HG02973 (cell line): Measurements from ENCODE around the gene RGS3.
"Not testable (repeated sequence)": the region's sequence is repeated elsewhere in the genome, so short reads cannot be mapped to it uniquely, and the experiment has no call there.

ENCODE experiments used
- ATAC-seq: cut with Tn5 transposase; IDR thresholded peaks from one replicate; pipeline ENCODE4 v1.9.1; 2021; ENCODE audit warnings: moderate library complexity; ENCODE audit not compliant: unreplicated experiment

The RGS3 gene

GRCh38 chr9:113543296-113543981, 79.9 kb downstream of the RGS3 start:
- ATAC-seq = no peak

- no peak for ATAC-seq
Measured at GRCh38 chr9:113543982-113544303, 80.4 kb downstream of the RGS3 start.

GRCh38 chr9:113545068-113545467, 81.5 kb downstream of the RGS3 start:
- no peak for ATAC-seq

GRCh38 chr9:113546566-113546965, 83.0 kb downstream of the RGS3 start:
- ATAC-seq = no peak

DNA sequence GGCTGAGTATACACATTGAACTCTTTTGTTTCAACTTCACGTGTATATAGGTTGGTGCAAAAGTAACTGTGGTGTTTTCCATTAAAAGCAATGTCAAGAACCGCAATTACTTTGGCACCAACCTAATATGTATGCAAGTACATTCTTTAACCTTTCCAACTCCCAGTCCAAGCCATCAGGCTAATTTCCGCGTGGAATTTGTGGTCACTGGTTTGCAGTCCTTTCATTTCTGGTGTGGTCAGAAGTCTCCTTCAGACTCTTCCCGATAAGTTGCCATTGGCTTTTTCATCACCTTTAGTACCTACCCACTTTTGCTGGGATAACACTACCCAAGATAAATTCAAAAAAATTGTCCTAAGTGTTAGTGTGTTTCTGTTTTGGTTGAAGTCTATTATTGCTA, 84.0 kb downstream of the RGS3 start:
- no peak for ATAC-seq

DNA sequence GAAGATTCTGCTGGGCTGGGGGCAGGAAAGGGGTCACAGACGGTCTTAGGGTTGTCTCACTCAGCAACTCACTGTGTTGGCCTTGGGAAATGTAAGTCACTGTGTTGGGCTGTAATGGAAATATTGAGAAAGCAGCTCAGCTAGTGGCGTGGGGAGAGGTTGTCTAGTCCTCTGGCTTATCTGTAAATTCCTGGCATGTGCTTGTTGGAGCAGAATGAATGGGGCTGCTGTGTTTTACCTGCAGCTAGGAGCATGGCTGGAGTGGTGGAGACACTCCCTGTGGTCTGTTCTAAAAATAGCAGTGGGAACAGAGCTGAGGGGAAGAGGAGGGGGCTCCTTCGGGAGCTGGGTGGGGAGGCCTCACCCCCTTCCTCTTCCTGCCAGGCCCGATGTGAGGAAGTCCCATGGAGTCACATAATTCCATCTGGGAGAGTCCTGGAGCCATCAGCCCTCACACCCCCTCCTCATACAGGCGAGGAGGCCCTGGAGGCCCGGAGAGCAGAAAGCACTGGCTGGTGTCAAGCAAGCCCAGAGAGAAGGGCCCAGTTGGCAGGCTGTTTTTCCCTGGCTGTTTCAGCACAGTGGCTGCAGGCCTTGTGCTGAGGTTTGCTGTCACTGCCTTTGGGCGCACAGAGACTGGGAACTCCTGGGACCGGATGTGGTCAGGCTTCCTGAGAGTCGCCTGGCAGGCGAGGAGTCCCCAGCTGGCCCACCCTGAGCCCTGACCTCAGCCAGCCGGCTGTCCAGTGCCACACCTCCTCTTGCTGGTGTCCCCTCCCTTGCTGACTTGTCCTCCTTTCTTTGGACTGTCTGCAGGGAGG, 84.9 kb downstream of the RGS3 start:
- ATAC-seq = no peak

GRCh38 chr9:113549892-113550291, 86.4 kb downstream of the RGS3 start:
- ATAC-seq = not testable (repeated sequence)

DNA sequence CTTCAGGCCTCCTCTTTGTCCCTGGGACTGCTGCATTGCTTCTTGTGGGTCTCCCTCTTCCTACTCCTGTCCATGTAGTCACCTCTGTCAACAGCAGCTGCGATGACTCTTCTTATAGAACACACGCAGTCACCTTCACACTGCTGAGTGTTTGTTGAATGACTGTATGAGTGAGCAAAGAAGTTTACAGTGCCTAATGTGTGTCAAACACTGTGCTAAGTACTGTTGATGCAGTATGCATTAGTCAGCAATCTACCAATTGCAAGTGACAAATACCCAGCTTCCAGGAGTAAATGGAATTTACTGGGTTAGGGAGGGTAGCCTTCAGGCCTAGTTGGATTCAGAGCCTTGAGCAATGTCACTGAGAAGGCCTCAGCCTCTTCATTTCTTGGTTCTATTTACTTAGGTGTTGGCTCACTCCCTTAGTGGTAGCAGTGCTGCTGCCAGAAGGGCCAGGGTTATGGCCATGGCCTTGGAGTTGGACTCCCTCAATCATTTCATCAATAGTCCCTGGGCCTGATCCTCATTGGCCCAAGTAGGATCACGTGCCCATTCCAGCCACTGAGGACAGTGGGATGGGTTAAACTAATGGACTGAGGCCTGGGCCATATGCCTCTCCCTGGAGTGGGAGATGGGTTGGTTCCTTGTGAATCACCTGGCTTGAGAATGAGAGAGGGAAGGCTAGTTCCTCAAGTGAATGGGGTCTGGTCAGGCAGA, 93.5 kb downstream of the RGS3 start:
- ATAC-seq = no peak

DNA sequence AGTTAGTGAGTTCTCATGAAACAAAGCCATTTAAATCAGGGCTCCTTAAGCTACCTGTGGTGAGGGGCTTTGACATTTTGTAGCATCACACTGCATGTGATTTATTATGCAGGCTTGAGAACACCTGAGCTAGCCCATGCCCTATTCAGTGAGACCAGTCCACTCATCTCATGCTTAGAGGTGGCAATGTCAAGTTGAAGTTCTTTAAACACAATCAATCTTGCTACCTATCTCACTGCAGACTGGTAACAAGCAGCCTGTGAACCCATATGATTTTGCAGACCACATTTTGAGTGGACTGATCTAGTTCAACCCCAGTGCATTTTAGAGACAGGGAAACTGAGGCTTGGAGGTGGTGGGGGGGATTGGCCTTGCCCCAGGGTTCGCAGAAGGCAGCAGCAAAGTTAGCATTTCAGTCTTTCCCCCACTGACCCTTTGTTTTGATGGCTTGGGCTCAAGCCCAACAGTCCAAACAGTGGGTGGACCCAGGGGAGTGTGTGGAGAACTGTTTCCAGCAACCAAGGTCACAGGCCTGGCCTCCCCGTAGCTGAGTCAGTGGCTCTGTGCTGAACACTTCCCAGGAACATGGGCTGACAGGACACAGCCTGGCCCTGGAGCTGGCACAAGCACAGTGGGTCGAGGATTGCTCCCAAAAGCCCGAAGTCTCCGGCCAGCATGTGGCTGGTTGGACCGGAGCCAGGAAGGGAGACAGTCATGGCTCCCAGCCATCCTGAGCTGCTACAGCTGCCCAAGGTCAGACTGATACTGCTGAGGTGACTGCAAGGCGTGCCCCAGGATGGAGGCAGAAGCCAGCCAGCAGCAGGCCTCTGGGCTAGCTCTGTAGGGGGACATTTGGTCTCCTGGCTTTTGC, 95.3 kb downstream of the RGS3 start:
- no peak for ATAC-seq

DNA sequence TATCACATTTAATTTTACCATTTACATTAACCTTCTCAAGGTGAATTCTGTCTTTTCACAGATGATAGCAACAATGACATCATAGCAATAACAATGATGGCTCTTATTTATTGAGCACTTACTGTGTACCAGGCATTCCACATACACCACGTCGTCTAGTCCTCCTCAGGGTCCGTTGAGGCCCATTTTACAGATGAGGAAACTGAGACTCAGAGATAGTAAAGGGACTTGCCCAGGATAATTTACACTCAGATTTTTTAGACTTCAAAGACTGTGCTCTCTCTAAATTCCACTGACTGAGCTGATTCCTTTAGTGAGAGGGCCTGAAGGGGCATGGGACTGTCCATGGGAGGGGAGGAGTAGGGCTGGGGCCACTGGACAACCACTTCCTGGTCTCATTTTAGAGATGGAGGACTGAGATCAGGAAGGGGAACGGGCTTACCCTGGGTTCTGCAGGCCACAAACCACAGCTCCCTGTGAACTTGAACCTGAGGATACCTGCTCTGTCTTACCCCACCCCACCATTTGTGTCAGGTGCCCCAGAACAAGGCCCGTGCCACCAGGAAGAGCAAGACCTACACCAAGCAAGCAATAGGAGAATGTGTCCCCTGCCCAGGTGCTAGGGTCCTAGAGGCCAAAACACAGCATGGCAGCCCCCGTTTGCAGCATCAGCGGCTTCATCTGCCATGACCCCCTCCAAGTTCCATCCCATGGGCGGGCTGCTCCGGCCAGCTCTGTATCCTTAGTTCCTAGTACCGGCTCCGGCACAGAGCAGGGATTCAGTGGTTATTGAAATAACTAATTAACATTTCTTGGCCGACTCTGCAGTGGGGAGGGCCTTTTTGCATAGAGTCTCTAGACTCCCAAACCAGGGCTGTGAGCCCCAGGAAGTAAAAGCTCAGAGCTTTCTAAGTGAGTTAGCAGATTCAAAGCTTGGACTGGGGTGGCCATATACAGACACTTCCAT, 96.6 kb downstream of the RGS3 start:
- no peak for ATAC-seq

DNA sequence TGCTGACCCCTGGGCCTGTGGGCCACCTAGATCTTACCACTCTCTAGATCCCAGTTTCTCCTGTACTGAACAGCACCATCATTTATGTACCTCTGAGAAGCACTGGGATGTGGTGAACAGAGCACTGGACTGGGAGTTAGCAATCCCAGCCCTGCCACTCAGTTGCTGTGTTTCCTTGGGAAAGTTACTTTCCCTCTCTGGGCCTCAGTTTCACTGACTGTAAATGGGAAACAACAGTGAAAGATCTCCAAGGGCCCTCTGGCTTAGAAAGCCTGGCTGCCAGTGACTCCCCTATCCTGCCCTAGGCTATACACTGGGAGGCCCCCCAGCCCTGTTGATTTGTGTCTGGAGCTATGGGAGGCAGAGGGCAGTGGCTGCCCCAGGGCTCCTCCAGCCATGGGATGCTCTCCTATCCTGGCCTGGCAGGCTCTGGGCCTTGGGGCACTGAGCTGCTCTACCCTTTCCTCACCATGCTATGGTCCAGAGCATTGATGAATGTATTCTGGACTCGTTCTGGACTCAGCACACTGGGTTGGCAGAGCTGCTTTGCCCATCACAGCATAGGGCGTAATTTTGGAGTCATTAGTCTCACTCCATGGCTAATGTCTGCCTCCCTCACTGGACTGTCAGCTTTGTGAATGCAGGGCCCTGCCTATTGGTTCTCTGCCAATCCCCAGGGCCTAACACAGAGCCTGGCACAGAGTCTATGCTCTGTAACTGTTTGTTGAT, 99.3 kb downstream of the RGS3 start:
- ATAC-seq = no peak

GRCh38 chr9:113563826-113564497, 100.4 kb downstream of the RGS3 start:
- ATAC-seq = no peak

GRCh38 chr9:113564498-113565237, 101.1 kb downstream of the RGS3 start:
- ATAC-seq = peak; percentile 21

- no peak for ATAC-seq
Measured at GRCh38 chr9:113566016-113566711, 102.6 kb downstream of the RGS3 start.

GRCh38 chr9:113566712-113567071, 103.2 kb downstream of the RGS3 start:
- ATAC-seq = no peak

DNA sequence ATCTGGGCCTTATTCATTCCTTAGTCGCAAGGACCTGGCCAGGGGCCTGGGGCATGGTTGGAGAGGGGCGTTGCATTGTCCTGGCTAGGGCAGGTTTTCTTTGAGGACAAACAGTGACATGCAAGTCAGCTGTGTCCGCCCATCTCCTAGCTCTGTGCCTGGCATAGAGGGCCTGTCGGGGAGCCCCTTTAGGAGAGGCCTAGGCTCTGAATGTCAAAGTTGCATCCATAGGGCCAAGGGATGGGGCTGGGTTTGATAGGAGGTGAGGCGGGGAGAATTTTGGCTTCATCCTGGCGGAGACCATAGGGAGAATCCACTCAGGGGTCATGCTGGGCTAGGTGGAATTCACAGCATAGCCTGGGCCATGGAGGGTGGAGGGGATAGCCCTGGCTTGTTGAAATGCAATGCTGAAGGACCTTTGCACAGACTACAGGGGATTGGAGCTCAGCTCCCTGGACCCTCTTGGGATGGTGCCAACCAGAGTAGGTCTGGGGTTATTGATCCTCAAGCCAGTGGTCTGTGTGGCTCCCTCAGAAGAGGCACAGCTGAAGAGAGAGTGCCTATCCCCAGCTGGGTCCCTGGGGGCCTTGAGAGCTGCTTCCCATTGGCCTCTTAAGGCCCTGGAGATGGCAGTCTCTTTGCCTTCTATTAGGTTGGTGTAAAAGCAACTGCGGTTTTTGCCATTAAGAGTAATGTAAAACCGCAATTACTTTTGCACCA, 104.0 kb downstream of the RGS3 start:
- no peak for ATAC-seq

DNA sequence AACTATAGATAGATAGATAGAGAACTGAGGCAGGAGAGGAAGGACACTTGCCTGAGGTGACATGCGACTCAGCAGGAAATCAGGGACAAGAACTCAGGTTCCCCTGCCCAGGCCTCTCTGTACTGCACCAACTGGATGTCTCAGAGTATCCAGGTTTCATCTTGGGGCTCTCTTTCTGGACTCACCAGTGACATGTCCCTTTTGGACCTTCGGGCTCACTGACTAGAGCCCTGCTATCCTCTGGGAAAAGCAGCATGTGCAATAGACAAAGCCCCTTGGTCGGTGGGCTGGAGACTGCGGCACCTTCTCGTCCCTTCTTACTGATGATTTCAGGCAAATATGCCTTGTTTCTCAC, 104.5 kb downstream of the RGS3 start:
- ATAC-seq = no peak
